GM12865 (cell line): ENCODE measurements around the gene SERPINE3.
A peak's percentile ranks its signal among the peaks of the same experiment; 100 is the strongest.

Experiments
- DNase-seq: peaks from one replicate; pipeline ENCODE4 v3.0.0; 2010; ENCODE audit warnings: low read depth
- H3K4me3 ChIP-seq: 2 replicates; pipeline ENCODE4 v1.5.1; 2011; ENCODE audit warnings: mild to moderate bottlenecking, low read depth, low read length, control low read depth
- TF ChIP-seq, protein P1 (sequence below): IDR thresholded peaks from 2 replicates; pipeline ENCODE4 v1.5.1; 2011; ENCODE audit warnings: low read length, control low read depth, low read depth, inconsistent platforms; ENCODE audit not compliant: insufficient read depth; ENCODE audit errors: missing control alignments

The SERPINE3 gene

DNA sequence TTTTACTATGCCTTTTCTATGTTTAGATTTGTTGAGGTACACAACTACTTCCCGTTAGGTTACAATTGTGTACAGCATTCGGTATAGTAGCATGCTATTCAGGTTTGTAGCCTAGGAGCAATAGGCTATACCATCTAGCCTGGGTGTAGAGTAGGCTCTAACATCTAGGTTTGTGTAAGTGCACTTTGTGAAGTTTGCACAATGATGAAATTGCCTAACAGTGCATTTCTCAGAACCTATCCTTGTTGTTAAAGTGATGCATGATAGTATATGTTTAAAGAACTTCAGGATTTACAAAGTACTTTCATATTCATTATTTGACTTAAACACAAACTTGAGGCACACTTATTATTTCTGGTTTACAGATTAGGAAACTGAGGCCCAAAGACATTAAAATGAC lies 11.5 kb upstream of the SERPINE3 start:
- TF ChIP-seq, protein P1, sequence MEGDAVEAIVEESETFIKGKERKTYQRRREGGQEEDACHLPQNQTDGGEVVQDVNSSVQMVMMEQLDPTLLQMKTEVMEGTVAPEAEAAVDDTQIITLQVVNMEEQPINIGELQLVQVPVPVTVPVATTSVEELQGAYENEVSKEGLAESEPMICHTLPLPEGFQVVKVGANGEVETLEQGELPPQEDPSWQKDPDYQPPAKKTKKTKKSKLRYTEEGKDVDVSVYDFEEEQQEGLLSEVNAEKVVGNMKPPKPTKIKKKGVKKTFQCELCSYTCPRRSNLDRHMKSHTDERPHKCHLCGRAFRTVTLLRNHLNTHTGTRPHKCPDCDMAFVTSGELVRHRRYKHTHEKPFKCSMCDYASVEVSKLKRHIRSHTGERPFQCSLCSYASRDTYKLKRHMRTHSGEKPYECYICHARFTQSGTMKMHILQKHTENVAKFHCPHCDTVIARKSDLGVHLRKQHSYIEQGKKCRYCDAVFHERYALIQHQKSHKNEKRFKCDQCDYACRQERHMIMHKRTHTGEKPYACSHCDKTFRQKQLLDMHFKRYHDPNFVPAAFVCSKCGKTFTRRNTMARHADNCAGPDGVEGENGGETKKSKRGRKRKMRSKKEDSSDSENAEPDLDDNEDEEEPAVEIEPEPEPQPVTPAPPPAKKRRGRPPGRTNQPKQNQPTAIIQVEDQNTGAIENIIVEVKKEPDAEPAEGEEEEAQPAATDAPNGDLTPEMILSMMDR: no peak
- no peak overlapping the region for H3K4me3 ChIP-seq
- DNase-seq: no peak

DNA sequence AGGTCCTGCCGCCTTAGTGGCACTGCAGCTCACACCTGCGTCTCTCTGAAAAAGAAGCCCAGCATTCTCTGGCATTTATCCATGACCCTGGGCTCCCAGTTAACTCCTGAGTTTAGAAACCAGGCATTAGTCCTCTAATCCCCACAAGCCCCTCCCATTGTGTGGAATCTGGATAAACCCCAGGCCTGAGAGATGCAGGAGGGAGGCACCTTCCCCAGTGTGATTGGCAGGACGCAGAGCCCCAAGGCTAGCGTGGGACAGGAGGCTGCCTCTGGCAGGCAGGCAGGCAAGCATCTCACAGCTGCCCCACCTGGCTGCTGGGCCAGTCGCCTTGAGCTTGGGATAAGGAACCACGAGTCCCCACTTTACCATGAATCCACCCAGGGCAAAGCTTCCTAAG lies 11.0 kb upstream of the SERPINE3 start:
- H3K4me3 ChIP-seq: no peak overlapping the region
- TF ChIP-seq, protein P1: no peak
- no peak for DNase-seq

DNA sequence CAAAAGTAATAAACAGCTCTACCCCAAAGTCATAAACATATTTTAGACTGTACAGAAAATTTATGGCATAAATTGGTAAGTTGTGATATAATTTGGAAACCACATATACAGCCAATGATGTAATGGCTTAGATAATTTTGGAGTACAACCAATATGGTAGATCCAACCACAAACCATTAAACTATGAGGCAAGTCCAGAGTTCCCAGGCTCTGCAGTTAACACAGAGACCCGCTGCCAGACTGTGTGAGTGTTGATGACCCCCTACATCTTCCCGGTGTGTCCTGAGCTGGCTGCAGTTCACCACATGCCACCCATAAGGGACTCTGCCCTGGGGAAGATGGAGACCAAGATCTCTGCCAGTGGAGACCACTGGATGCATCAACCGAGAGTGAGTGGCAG lies 9.9 kb upstream of the SERPINE3 start:
- DNase-seq: no peak
- TF ChIP-seq, protein P1: no peak

DNA sequence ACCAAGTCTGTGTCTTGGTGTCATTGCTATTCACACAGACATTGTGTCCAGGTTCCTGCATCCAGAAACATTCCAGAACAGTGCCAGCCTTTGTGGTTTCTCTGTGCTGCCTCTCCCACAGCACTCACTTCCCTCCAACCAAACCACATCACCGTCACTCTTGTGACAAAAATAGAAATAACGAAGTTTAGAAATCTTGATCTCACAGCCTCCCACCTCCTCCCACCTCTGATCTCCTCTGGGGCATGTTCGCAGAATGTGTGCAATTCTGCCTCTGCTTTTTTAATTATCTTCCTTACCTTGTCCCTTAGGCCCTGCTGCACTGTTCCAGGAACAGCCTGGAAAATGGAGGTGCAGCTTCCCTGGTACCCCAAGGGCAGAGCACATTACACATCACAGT lies 8.7 kb upstream of the SERPINE3 start:
- H3K4me3 ChIP-seq: no peak overlapping the region
- TF ChIP-seq, protein P1: no peak
- peak; percentile 16 for DNase-seq

More for the DNA sequence above, 9.9 kb upstream of the SERPINE3 start:
- H3K4me3 ChIP-seq: no peak overlapping the region

DNA sequence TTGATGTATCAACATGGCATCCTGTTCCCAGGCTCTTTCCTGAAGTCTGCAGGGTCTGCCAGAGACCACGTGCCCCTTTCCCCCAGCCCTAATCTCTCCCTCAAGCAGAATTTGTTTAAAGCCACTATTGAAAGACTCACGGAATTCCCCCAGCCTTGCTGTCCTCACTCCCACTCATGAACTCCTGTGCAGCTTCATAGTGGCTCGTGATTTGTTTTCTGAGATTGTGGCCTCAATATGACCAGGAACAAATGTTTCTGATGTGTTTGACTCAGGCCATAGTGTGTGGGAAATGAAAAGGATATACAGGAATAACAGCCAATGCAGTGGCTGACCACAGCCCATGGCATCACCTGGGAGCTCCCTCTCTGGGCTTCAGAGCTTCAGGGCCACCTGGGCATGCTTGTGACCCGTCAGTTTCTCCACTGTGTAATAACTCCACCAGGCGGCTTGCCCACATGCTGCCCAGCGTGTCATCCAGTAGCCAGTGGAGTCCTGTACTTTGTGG lies 8.1 kb upstream of the SERPINE3 start:
- DNase-seq: peak; percentile 37
- H3K4me3 ChIP-seq: no peak overlapping the region

DNA sequence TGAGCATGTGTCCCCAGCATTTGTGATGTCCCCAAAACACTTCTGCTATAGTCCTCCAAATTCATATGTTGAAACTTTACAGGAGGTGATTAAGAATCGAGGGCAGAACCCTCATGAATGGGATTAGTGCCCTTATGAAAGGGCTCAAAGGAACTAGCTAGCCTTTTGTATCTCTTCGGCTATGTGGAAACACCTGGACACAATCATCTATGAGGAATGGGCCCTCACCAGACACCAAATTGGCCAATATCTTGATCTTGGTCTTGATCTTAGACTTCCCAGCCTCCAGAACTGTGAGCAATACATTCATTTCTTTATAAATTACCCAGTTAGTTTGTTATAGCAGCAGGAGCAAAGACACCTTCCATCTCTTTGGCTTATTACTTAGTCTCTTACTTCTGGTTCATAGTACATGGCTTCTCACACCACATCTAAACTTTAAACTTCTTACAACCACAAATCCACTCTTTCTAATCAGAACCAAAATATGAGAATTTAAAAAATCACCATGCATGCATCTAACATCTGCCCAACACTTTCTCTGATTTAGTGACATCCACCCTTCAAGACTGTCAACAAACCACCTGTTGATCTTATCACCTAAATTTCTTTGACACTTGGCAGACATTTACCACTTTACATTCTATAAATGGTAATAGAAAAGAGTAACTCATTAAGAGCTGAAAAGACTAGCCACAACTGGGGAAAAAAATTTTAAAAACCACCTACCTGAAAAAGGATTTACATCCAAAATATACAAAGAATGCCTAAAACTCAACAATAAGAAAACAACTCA lies 6.7 kb upstream of the SERPINE3 start:
- no peak for DNase-seq
- H3K4me3 ChIP-seq: no peak overlapping the region
- TF ChIP-seq, protein P1: no peak

More for the DNA sequence above, 8.1 kb upstream of the SERPINE3 start:
- TF ChIP-seq, protein P1: no peak

DNA sequence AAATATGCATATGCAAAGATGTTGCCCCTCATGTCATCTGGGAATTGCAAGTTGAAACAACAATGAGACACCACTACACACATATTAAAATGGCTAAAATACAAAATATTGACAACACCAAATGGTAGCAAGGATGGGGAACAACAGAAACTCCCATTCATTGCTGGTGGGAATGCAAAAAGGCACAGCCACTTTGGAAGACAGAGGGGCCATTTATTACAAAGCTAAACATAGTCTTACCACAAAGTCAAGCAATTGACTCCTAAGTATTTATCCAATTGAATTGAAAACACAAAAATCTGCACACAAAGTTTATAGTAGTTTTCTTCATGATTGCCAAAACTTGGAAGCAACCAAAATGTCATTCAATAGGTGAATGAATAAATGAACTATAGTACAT lies 6.1 kb upstream of the SERPINE3 start:
- TF ChIP-seq, protein P1: no peak
- DNase-seq: no peak
- no peak overlapping the region for H3K4me3 ChIP-seq
